GM19438 (cell line): ENCODE results near the gene ADM2.
"Not testable (repeated sequence)": the region's sequence is repeated elsewhere in the genome, so short reads cannot be mapped to it uniquely, and the experiment has no call there.

ENCODE experiments used
- ATAC-seq: cut with Tn5 transposase; IDR thresholded peaks from one replicate; pipeline ENCODE4 v1.9.1; 2021; ENCODE audit warnings: low read depth; ENCODE audit not compliant: unreplicated experiment

Gene ADM2

GRCh38 chr22:50481440-50482106 lies at the start of gene ADM2:
ADM2 (plus strand) TSS chr22:50481543; CDS start chr22:50481848, 305 bp downstream.
- no peak for ATAC-seq

DNA sequence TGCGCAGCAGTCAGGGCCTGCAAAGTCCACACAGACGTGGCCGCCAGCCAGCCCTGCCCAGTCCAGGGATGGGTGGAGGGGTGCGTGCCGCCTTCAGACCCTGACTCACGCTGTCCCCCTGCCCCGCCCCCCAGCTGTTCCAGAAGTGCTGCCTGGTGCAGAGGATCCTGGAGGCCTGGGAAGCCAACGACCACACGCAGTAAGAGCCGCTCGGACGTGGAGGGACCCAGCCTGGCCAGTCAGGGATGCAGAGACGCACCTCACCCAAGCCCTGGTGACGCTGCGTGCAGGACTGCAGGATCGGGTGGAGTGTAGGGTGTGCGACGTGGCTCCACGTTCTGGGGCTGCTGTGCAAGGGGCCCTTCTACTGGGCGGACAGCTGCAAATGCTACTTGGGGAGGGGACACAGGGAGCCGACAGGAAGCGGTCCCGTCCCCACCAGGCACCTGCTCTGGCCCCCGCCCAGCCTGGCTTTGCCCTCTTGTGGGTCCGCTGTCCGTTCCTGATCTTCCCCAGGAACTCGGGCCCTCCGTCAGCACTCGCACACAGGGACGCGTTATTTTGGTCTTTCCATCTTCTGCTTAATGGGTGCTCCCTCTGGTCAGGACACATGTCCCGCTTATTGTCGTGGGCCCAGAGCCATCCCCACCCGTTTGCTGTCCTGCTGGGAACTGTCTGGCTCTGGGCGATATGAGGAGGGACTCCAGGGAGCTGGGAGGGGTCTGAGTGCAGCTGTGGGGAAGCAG lies 49.0 kb upstream of the ADM2 start:
- no peak for ATAC-seq

DNA sequence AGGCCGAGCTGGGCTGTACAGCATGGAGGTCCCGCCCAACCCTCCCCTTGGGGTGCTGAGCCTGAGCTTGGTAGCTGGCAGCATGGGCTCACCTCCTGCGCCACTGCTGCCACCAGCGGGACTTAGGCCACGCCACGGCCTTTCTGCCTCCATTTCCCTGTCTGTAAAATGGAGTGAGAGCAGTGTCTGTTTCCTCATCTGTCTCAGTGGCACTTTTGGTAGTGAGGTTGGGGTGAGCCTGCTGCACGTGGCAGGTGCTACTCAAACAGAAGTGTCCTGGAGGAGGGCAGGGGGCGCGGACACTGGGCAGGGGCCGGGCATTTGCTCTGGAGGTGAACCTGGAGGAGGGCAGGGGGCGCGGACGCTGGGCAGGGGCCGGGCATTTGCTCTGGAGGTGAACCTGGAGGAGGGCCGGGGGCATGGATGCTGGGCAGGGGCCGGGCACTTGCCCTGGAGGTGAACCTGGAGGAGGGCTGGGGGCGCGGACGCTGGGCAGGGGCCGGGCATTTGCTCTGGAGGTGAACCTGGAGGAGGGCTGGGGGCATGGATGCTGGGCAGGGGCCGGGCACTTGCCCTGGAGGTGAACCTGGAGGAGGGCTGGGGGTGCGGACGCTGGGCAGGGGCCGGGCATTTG lies 48.3 kb upstream of the ADM2 start:
- not testable (repeated sequence) for ATAC-seq

GRCh38 chr22:50434849-50435248 lies 46.5 kb upstream of the ADM2 start:
- ATAC-seq = no peak

- ATAC-seq = no peak
Observed at GRCh38 chr22:50435291-50436014, 45.9 kb upstream of the ADM2 start.

DNA sequence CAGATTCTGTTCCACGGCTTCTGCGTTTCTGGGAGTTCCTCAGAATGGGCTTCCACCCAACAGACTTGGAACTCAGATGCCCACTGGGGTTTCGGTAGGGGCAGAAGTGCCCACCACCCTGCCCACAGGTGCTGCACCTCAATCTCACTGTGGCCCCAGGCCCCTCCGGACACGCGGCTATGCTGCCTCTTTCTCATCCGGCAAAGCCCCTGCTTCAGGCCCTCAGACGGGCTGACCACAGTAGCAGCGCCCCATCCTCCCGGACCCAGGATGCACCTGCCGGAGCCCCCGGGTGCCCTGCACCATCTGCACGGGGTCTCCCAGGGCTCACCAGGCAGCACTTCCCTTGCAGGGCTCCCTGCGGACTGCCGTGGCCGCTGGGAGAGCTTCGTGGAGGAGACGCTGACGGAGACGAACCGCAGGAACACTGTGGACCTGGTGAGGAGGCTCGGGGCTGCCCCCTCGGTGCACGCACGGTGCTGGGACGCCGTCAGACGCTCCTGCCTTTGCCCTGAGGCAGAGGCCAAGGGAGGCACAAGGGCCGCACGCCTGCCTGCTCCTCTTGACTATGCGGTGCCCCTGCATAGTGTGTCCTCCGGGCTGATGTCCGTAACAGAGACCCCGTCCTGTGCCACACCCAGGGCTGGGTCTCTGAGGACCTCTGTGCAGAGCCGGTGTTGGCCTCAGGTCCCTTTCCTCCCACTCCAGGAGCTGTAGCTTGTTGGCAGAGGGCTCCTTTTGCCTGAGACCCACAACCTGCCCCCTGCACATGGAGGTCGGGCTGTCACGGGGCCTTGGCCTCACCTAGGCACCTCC lies 45.1 kb upstream of the ADM2 start:
- no peak for ATAC-seq

GRCh38 chr22:50436841-50437341 lies 44.5 kb upstream of the ADM2 start:
- ATAC-seq = no peak

GRCh38 chr22:50437511-50438304 lies 43.6 kb upstream of the ADM2 start:
- ATAC-seq = no peak

DNA sequence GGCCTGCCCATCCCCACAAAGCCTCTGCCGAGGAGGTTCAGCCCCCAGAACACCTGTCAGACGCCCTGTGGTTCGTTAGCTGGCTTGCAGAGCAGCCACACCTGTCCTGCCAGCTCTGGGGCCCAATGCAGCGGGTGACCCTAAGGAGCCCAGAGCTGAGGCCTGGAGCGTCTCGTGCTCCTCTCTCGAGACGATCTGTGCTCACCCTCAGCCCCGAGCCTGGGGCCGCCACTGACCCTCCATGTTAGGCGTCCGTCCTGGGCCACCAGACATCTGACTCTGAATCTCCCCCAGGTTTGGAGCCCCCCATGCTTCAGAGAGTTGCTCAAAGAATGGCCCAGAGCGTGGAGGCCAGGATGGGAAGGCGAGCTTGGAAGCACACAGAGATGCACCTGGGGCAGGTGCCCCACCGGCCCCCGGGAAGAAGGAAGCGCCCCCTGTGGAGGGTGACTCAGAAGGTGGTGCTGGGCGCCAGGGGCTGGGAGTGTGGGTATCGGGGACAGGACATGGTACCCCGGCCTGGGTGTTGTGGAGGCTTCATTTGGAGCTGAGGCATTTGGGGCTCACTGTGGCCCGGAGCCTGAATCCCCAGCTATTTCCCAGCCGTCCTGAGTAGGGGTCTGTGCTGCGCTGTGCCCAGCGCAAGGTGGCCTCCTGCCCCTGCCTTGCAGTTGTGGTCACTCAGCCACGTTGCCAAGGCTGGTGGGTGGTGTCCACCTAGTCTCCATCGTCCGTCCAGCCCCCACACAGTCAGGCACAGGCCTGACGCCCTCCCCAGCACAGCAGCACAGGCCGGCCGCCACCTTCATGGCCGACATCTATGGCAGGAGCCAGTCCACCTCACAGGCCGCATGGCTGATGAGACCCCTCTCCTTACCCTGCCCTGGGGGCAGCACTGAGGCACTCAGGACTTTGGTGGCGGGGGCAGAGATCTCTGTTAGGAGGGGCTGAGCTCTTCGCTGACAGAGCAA lies 42.8 kb upstream of the ADM2 start:
- ATAC-seq = no peak

DNA sequence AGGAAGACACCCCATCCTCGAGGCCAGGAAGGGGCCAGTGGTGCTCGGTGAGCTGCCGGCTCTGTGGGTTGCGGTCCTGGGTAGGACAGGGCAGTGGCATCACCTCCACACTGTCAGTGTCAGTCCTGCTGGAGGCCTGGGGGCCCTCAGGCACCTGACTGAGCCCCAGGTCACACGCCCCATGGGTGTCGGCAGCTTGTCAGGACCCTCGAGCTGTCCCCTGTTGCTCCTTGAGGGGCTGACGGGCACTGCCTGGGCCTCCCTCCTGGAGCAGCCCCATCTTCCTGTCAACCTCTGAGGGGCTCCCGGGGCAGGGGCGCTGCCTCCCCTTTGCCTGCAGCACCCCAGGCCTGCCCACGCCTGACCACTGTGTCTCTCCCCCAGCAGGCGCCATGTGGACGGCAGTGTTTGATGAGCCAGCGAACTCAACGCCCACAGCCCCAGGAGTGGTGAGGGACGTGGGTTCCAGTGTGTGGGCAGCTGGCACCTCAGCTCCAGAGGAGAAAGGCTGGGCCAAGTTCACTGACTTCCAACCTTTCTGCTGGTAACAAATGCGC lies 42.0 kb upstream of the ADM2 start:
- ATAC-seq = no peak

DNA sequence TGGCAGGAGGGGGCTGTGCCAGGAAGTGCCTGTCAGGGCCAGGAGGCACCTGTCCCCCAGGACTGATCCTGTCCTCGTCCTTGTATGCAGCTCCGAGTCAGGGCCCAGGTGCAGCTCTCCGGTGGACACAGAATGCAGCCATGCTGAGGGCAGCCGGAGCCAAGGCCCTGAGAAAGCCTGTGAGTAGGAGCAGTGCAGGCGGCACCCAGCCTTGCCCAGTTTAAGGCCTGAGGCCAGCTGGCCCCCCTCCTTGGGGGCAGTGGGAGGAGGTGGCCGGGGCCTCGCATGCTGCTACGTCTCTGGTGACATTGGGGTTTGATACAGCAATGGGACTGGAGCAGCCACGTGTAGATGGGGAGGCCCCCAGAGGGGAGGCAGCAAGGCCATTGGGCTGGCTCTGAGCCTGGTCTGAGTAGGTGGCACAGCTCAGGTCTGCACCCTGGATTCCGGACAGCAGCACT lies 41.4 kb upstream of the ADM2 start:
- no peak for ATAC-seq

GRCh38 chr22:50440544-50441249 lies 40.6 kb upstream of the ADM2 start:
- no peak for ATAC-seq

- no peak for ATAC-seq
Observed at GRCh38 chr22:50441428-50441993, 39.8 kb upstream of the ADM2 start.

GRCh38 chr22:50443197-50443596 lies 38.1 kb upstream of the ADM2 start:
- no peak for ATAC-seq

- ATAC-seq = no peak
Observed at GRCh38 chr22:50443801-50444625, 37.3 kb upstream of the ADM2 start.

- no peak for ATAC-seq
Observed at GRCh38 chr22:50444663-50445062, 36.7 kb upstream of the ADM2 start.
